Stimulated activated CD4-positive, alpha-beta T cell treated with anti-CD3 and anti-CD28 coated beads, Interleukin-4, amount 100 ng/mL, for 24 hours (primary cell): Measurements from ENCODE around the gene CRYBG1.
"Not testable (repeated sequence)": the region's sequence is repeated elsewhere in the genome, so short reads cannot be mapped to it uniquely, and the experiment has no call there.

Experiments used
- DNase-seq: peaks from one replicate; pipeline ENCODE4 v3.0.0-alpha.2; 2020

Gene CRYBG1

GRCh38 chr6:106509420-106510089 is 149.0 kb downstream of the CRYBG1 start:
- no peak for DNase-seq

- peak; percentile 69 for DNase-seq
Observed at GRCh38 chr6:106510090-106510970, 149.8 kb downstream of the CRYBG1 start.

GRCh38 chr6:106511288-106512047 is 151.0 kb downstream of the CRYBG1 start:
- DNase-seq = peak; percentile 46

- peak; percentile 76 for DNase-seq
Observed at GRCh38 chr6:106512048-106512967, 151.8 kb downstream of the CRYBG1 start.

- DNase-seq = no peak
Observed at GRCh38 chr6:106512968-106513574, 152.6 kb downstream of the CRYBG1 start.

GRCh38 chr6:106513808-106514582 is 153.5 kb downstream of the CRYBG1 start:
- DNase-seq = peak; percentile 27

- DNase-seq = no peak
Observed at GRCh38 chr6:106514583-106514885, 154.0 kb downstream of the CRYBG1 start.

- DNase-seq = not testable (repeated sequence)
Observed at GRCh38 chr6:106515582-106515981, 155.1 kb downstream of the CRYBG1 start.

GRCh38 chr6:106516616-106517015 is 156.1 kb downstream of the CRYBG1 start:
- no peak for DNase-seq

- DNase-seq = no peak
Observed at GRCh38 chr6:106517706-106518105, 157.2 kb downstream of the CRYBG1 start.

GRCh38 chr6:106518748-106519147 is 158.2 kb downstream of the CRYBG1 start:
- DNase-seq = no peak

- peak; percentile 90 for DNase-seq
Observed at GRCh38 chr6:106519460-106520394, 159.2 kb downstream of the CRYBG1 start.

- DNase-seq = peak; percentile 88
Observed at GRCh38 chr6:106520711-106521401, 160.3 kb downstream of the CRYBG1 start.

GRCh38 chr6:106522562-106523250 is 162.2 kb downstream of the CRYBG1 start:
- DNase-seq = no peak

- no peak for DNase-seq
Observed at GRCh38 chr6:106525107-106525881, 164.8 kb downstream of the CRYBG1 start.

GRCh38 chr6:106525882-106526275 is 165.4 kb downstream of the CRYBG1 start:
- no peak for DNase-seq

- no peak for DNase-seq
Observed at GRCh38 chr6:106527117-106527516, 166.6 kb downstream of the CRYBG1 start.

GRCh38 chr6:106527979-106528378 is 167.5 kb downstream of the CRYBG1 start:
- no peak for DNase-seq
